Kidney (tissue), 14 donors: ENCODE measurements around the gene CD276. TPM values are rescaled to one million over a fixed set of nuclear protein-coding genes. Genes with fewer than 3 reads are reported as not detected.

Experiments used
- DNase-seq, 5 donors: peaks; one replicate each; pipeline ENCODE4 v3.0.0-alpha.2; 2013 to 2020
- FAIRE-seq: peaks from 2 replicates; lab custom pipeline; 2012; peaks lifted over from hg19 to GRCh38; lab: Jason Lieb, UNC
- H3K27ac ChIP-seq, 2 donors: one replicate each; pipeline ENCODE4 v1.7.0; 2013; ENCODE audit warnings: low read depth in 2 of 2, low read length in 2 of 2, inconsistent platforms in 1 of 2
- H3K27me3 ChIP-seq: one replicate; pipeline ENCODE4 v1.7.1; 2013; ENCODE audit warnings: low read length, inconsistent platforms; ENCODE audit not compliant: control insufficient read depth, insufficient read depth
- H3K36me3 ChIP-seq, 3 donors: one replicate each; pipeline versions ENCODE4 v1.7.0 to v1.7.1; 2013; ENCODE audit warnings: low read length in 3 of 3, control low read depth in 1 of 3, inconsistent platforms in 1 of 3; ENCODE audit not compliant: insufficient read depth in 3 of 3, control insufficient read depth in 2 of 3
- H3K4me1 ChIP-seq, 3 donors: one replicate each; pipeline versions ENCODE4 v1.7.0 to v1.7.1; 2013; ENCODE audit warnings: low read length in 3 of 3, inconsistent platforms in 1 of 3, low read depth in 1 of 3; ENCODE audit not compliant: control insufficient read depth in 2 of 3, insufficient read depth in 2 of 3
- H3K4me3 ChIP-seq, 3 donors: one replicate each; pipeline versions ENCODE4 v1.7.0 to v1.8.1; 2013; ENCODE audit warnings: low read length in 3 of 3, control low read depth in 1 of 3, inconsistent platforms in 1 of 3
- H3K9ac ChIP-seq, 3 donors: one replicate each; pipeline versions ENCODE4 v1.7.0 to v1.7.1; 2013; ENCODE audit warnings: low read length in 3 of 3, control low read depth in 1 of 3, inconsistent platforms in 1 of 3
- H3K9me3 ChIP-seq, 3 donors: one replicate each; pipeline versions ENCODE4 v1.7.0 to v1.7.1; 2013; ENCODE audit warnings: low read length in 3 of 3, control low read depth in 1 of 3, inconsistent platforms in 1 of 3; ENCODE audit not compliant: control insufficient read depth in 2 of 3, insufficient read depth in 1 of 3
- intact Hi-C: fragments of 100-400 bp; cut with DNase I; formaldehyde crosslinking; loops from one replicate; pipeline ENCODE4 v1.11.1; 2022
- polyA plus RNA-seq: library from polyadenylated mRNA; stranded (reverse); fragments of 350-450 nt; fragmentation: Illumina TruSeq; extraction: RNeasy Lipid Tissue Mini Kit (QIAGEN cat#74804); gene quantifications from one replicate; pipeline ENCODE4 v1.2.3, GENCODE V29; 2014; ENCODE audit warnings: low read depth, low replicate concordance; ENCODE audit not compliant: insufficient read depth
- total RNA-seq: library from RNA; stranded (reverse); fragmentation: NEBNext Ultra II Directional; extraction: Animal tissue kit (Norgen Biotek cat#: 25700); gene quantifications from one replicate; pipeline ENCODE4 v1.2.1, GENCODE V29; 2021
- TF ChIP-seq, protein P1 (sequence below): IDR thresholded peaks from 3 replicates; pipeline ENCODE4 v1.5.1; 2012; ENCODE audit warnings: mild to moderate bottlenecking, moderate library complexity, borderline replicate concordance; ENCODE audit not compliant: insufficient read depth; ENCODE audit errors: extremely low read depth
- donor health status: control.
- donor health status: control.
- donor health status: control.
- donor health status: control.
- donor health status: control.
- donor health status: DM: yes; HTN: yes; CAD: no.
- donor health status: Normal renal cell carcinoma (clear cell type).

Gene CD276
- total and polyA plus RNA-seq, 2 donors from 2014 or later = 25.0 to 31.5 TPM

DNA sequence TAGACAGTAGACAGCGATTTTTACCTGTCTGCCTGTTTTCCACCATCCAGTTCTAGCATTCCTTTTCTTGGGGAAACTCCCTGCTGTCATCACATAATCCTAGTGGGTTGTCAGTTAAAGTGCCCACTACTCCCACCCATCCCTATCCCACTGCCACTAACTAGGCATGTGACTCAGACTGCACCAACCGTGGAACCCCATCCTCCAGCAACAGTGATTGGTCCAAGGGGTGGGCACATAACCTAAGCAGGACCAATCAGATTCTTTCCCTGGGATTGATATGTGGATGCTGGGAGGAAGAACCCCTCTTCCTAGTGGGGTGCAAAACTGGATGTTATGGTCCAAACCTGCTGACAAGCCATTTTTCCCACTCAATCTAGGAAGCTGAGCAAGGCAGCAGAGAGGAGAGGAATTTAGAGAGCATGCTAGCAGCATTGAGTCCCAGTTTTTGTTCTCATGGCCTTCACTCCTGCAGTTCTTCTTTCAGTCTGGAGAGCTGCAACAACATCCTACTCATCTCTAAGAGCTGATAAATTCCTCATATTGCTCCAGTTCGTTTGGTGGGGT lies 72.8 kb downstream of the CD276 start:
- intact Hi-C loops = no loop called here
- Histone ChIP-seq H3K4me3 (no peak overlapping the region), H3K4me1 (peaks cover 0 to 3% (median 0%) of the 10 kb centered on the region in 3 donors), H3K9me3 (no peaks in the 10 kb centered on the region), H3K9ac (no peak overlapping the region), H3K27me3 (no peaks in the 10 kb centered on the region), H3K27ac (no peak overlapping the region), H3K36me3 (no peaks in the 10 kb centered on the region)
- TF ChIP-seq, protein P1, sequence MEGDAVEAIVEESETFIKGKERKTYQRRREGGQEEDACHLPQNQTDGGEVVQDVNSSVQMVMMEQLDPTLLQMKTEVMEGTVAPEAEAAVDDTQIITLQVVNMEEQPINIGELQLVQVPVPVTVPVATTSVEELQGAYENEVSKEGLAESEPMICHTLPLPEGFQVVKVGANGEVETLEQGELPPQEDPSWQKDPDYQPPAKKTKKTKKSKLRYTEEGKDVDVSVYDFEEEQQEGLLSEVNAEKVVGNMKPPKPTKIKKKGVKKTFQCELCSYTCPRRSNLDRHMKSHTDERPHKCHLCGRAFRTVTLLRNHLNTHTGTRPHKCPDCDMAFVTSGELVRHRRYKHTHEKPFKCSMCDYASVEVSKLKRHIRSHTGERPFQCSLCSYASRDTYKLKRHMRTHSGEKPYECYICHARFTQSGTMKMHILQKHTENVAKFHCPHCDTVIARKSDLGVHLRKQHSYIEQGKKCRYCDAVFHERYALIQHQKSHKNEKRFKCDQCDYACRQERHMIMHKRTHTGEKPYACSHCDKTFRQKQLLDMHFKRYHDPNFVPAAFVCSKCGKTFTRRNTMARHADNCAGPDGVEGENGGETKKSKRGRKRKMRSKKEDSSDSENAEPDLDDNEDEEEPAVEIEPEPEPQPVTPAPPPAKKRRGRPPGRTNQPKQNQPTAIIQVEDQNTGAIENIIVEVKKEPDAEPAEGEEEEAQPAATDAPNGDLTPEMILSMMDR = no peak
- DNase-seq (no peak), FAIRE-seq (no peak)

DNA sequence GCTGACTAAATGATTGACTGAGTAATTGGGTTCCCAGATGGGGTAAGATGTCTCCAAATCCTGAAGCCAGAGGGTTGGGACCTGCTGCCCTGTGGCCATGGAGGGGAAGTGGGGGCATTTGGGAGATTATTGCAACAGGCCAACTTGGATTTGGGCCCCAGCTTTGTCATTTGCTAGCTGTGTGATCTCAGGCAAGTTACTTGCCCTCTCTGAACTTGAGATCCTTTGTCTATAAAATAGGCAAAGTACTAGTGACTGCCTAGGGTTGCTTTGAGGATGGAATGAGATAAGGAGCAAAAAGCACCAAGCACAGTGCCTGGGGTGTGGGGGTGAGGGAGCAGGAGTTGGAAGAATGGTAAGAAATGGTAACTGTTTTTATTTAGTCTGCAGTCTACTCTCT lies 73.4 kb downstream of the CD276 start:
- TF ChIP-seq, protein P1 = no peak
- Histone ChIP-seq H3K27ac (no peak overlapping the region), H3K36me3 (no peaks in the 10 kb centered on the region), H3K4me1 (peaks cover 0 to 3% (median 0%) of the 10 kb centered on the region in 3 donors), H3K4me3 (no peak overlapping the region), H3K27me3 (no peaks in the 10 kb centered on the region), H3K9me3 (no peaks in the 10 kb centered on the region), H3K9ac (no peak overlapping the region)
- intact Hi-C loops = no loop called here
- DNase-seq (no peak), FAIRE-seq (no peak)

DNA sequence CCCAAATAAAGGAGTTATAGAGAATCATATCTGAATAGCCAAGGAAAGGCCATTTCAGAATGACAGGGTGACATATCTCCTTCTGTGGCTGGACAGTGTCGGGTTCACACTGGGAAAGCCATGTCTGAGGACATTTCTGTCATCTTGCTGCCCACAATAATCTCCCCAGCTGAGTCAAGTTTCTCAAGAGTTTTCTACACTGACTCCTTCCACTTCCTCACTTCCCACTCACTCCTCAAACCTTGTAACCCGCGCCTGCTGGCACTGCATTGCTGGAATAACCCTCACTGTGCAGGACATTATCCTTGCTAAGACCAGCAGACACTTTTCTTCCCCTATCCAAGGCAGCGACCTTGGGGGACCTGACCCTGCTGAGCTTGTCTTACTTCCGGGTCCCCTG lies 74.3 kb downstream of the CD276 start:
- Histone ChIP-seq H3K9me3 (no peaks in the 10 kb centered on the region), H3K27me3 (no peaks in the 10 kb centered on the region), H3K4me1 (peaks cover 0 to 3% (median 0%) of the 10 kb centered on the region in 3 donors), H3K4me3 (no peak overlapping the region), H3K36me3 (no peaks in the 10 kb centered on the region), H3K9ac (no peak overlapping the region), H3K27ac (no peak overlapping the region)
- intact Hi-C loops = no loop called here
- no peak for FAIRE-seq
- TF ChIP-seq, protein P1 = no peak
- DNase-seq = no peak
